Heart left ventricle (tissue), 16 donors: ENCODE measurements around the gene KLK5. TPM values are rescaled to one million over a fixed set of nuclear protein-coding genes. Genes with fewer than 3 reads are reported as not detected.

Experiments used
- ATAC-seq, 4 donors: fragments of 200-7000 bp; cut with Tn5 transposase; one replicate each; pipeline ENCODE4 v1.9.1; 2020 to 2022; ENCODE audit warnings: moderate library complexity in 4 of 4, mild to moderate bottlenecking in 3 of 4, moderate number of reproducible peaks in 1 of 4
- DNase-seq, 5 donors: peaks; one replicate each; pipeline ENCODE4 v3.0.0-alpha.2; 2020
- H3K27ac ChIP-seq, 12 donors: fragments of 200-600 bp; sonication (generic) in 4 of 12; one replicate each; pipeline versions ENCODE4 v1.5.0 to v1.8.0; 2016 to 2022; ENCODE audit warnings: mild to moderate bottlenecking in 2 of 12
- H3K27me3 ChIP-seq, 9 donors: fragments of 200-600 bp; sonication (generic) in 2 of 9; one replicate each; pipeline versions ENCODE4 v1.5.1 to v1.8.0; 2016 to 2022; ENCODE audit warnings: mild to moderate bottlenecking in 3 of 9
- H3K36me3 ChIP-seq, 9 donors: fragments of 200-600 bp; sonication (generic) in 2 of 9; one replicate each; pipeline versions ENCODE4 v1.5.0 to v1.8.0; 2018 to 2022; ENCODE audit warnings: mild to moderate bottlenecking in 2 of 9
- H3K4me1 ChIP-seq, 12 donors: fragments of 200-600 bp; sonication (generic) in 4 of 12; one replicate each; pipeline versions ENCODE4 v1.5.0 to v1.8.0; 2016 to 2022; ENCODE audit warnings: mild to moderate bottlenecking in 3 of 12
- H3K4me3 ChIP-seq, 12 donors: fragments of 200-600 bp; sonication (generic) in 4 of 12; one replicate each; pipeline versions ENCODE4 v1.5.0 to v1.8.0; 2017 to 2022; ENCODE audit warnings: mild to moderate bottlenecking in 9 of 12, moderate library complexity in 4 of 12
- H3K9me3 ChIP-seq, 12 donors: fragments of 200-600 bp; sonication (generic) in 4 of 12; one replicate each; pipeline versions ENCODE4 v1.5.0 to v1.8.0; 2016 to 2022; ENCODE audit warnings: mild to moderate bottlenecking in 1 of 12
- CTCF ChIP-seq, 12 donors: fragments of 200-600 bp; sonication (generic) in 4 of 12; IDR thresholded peaks; one replicate each; pipeline versions ENCODE4 v1.5.0 to v1.8.0; 2018 to 2022; ENCODE audit warnings: antibody characterized with exemption in 12 of 12, mild to moderate bottlenecking in 5 of 12
- POLR2A ChIP-seq, 2 donors: fragments of 450-650 bp; IDR thresholded peaks; one replicate each; pipeline ENCODE4 v1.6.1; 2017; ENCODE audit warnings: antibody characterized with exemption in 2 of 2, mild to moderate bottlenecking in 2 of 2, moderate library complexity in 2 of 2
- WGBS, 4 donors: extraction: QIAGEN DNeasy Blood & Tissue Kit in 2 of 4; methylation state at CpG; one replicate each; pipeline versions ENCODE4 v1.1.5 to v1.1.7; 2013 to 2018; 5-methylcytosine and 5-hydroxymethylcytosine counted together
- intact Hi-C, 10 donors: fragments of 100-400 bp; cut with DNase I; formaldehyde crosslinking; loops; one replicate each; pipeline versions ENCODE4 v1.11.1 to v1.14.2; 2022
- polyA plus RNA-seq, 2 donors: library from polyadenylated mRNA; stranded (reverse); fragments of 200-250 nt; gene quantifications; one replicate each; pipeline ENCODE4 v1.2.3, GENCODE V29; 2013
- total RNA-seq, 9 donors: library from RNA; depleted of rRNA in 2 of 9; stranded (reverse); fragments of >200 nt in 2 of 9; fragmentation: NEBNext Ultra II Directional in 3 of 9; extraction: Animal tissue kit (Norgen Biotek cat#: 25700) in 3 of 9; gene quantifications; one replicate each; pipeline versions ENCODE4 v1.1.0 to v1.2.4, GENCODE V29; 2016 to 2023
- donor health status: ischemic (EF 13 %, LVEDD 7.1; RV severe dilation, severe dysfunction).
- donor health status: healthy with polysubstance abuse.
- donor health status: DM: no; HTN: yes; CAD: no.
- donor health status: DM: no; HTN: no; CAD: no.
- donor health status: ischemic (EF 25% LVEDD 6.9; RV normal size, moderate dysfunction).
- donor health status: ischemic (EF 25% LVEDD 5.7; RV mildly dilated, moderate dysfunction).
- donor health status: healthy.
- donor health status: DM: yes; HTN: yes; CAD: no.
- donor health status: ischemic (EF 35%, LVEDD 5.7; RV mildly dilated, moderate dysfunction).
- donor health status: nonischemic (EF 11% LVEDD 7.7; RV severe dilation, severe dysfunction).
- donor health status: DM: yes; HTN: yes; CAD: no.
- donor health status: PGD.
- donor health status: ischemic (EF 29% LVEDD 5.4; RV normal size, mild dysfunction).
- donor health status: nonischemic (EF 23%, LVEDD 6.1; RV moderate dilation, normal function).

KLK5 gene
- total and polyA plus RNA-seq, 11 donors = 5.4 TPM; not detected in 10

GRCh38 chr19:50962245-50962644, 9.4 kb upstream of the KLK5 start:
- H3K36me3 ChIP-seq = no peaks in the 10 kb centered on the region
- H3K27me3 ChIP-seq = peaks cover 0 to 41% (median 0%) of the 10 kb centered on the region in 9 donors
- H3K27ac ChIP-seq = no peak overlapping the region
- no peaks in the 10 kb centered on the region for H3K4me1 ChIP-seq
- intact Hi-C loops = no loop called here
- ATAC-seq = no peak
- WGBS, 4 donors = 83 to 90% (median 89%) methylated on average over 1 of the region's 1 CpG
- TF ChIP-seq POLR2A (IDR thresholded peaks at IDR 0.05) = no peak
- no peak for TF ChIP-seq CTCF (IDR thresholded peaks at IDR 0.05)
- DNase-seq = no peak
- H3K9me3 ChIP-seq = no peaks in the 10 kb centered on the region
- H3K4me3 ChIP-seq = no peak overlapping the region

GRCh38 chr19:50959731-50960500, 7.1 kb upstream of the KLK5 start:
- ATAC-seq = no peak
- DNase-seq = no peak
- H3K36me3 ChIP-seq = no peaks in the 10 kb centered on the region
- no peak overlapping the region for H3K27ac ChIP-seq
- no peak overlapping the region for H3K4me3 ChIP-seq
- no peaks in the 10 kb centered on the region for H3K9me3 ChIP-seq
- H3K4me1 ChIP-seq = no peaks in the 10 kb centered on the region
- intact Hi-C loops = no loop called here
- H3K27me3 ChIP-seq = peaks cover 0 to 31% (median 0%) of the 10 kb centered on the region in 9 donors
- WGBS, 4 donors = 45 to 58% (median 53%) methylated on average over 8 to 9 of the region's 9 CpGs
- TF ChIP-seq CTCF (IDR thresholded peaks at IDR 0.05) = no peak

GRCh38 chr19:50957587-50957986, 4.7 kb upstream of the KLK5 start:
- H3K27me3 ChIP-seq = peaks cover 0 to 29% (median 0%) of the 10 kb centered on the region in 9 donors
- intact Hi-C loops = loop anchor here in 1 of 10 donors (1.0 kb wide), 1 partner anchor 18 kb away; no protein-coding TSS in a partner anchor
- no peak overlapping the region for H3K4me3 ChIP-seq
- no peak for DNase-seq
- no peaks in the 10 kb centered on the region for H3K36me3 ChIP-seq
- 70 to 76% (median 73%) methylated on average over 8 of the region's 8 CpGs for WGBS, 4 donors
- no peak for TF ChIP-seq POLR2A (IDR thresholded peaks at IDR 0.05)
- no peak for TF ChIP-seq CTCF (IDR thresholded peaks at IDR 0.05)
- H3K4me1 ChIP-seq = no peaks in the 10 kb centered on the region
- H3K9me3 ChIP-seq = no peaks in the 10 kb centered on the region
- H3K27ac ChIP-seq = no peak overlapping the region
- ATAC-seq = no peak

GRCh38 chr19:50949861-50950260, 3.0 kb downstream of the KLK5 start:
- TF ChIP-seq POLR2A (IDR thresholded peaks at IDR 0.05) (no peak), CTCF (IDR thresholded peaks at IDR 0.05) (no peak)
- ATAC-seq (no peak), DNase-seq (no peak)
- Histone ChIP-seq H3K9me3 (no peaks in the 10 kb centered on the region), H3K4me3 (no peak overlapping the region), H3K27me3 (peaks cover 0 to 18% (median 4%) of the 10 kb centered on the region in 9 donors), H3K4me1 (no peaks in the 10 kb centered on the region), H3K36me3 (no peaks in the 10 kb centered on the region), H3K27ac (no peak overlapping the region)
- intact Hi-C loops = no loop called here
- WGBS, 4 donors = 50 to 64% (median 57%) methylated on average over 18 to 19 of the region's 19 CpGs
